LNCAP (cell line): ENCODE data around the gene RPGR.

Source experiments
- CTCF ChIP-seq: fragments of 450-650 bp; IDR thresholded peaks from 2 replicates; pipeline ENCODE4 v1.5.1; 2017; ENCODE audit warnings: mild to moderate bottlenecking

RPGR gene

GRCh38 chrX:38232079-38232686 is 95.1 kb downstream of the RPGR start:
- TF ChIP-seq CTCF: no peak

GRCh38 chrX:38225093-38225492 is 102.2 kb downstream of the RPGR start:
- TF ChIP-seq CTCF: no peak

- TF ChIP-seq CTCF: no peak
Observed at GRCh38 chrX:38224160-38224559, 103.1 kb downstream of the RPGR start.

GRCh38 chrX:38221391-38221929 is 105.8 kb downstream of the RPGR start:
- TF ChIP-seq CTCF: no peak

GRCh38 chrX:38220415-38221390 is 106.6 kb downstream of the RPGR start, which contains the start of gene SRPX:
SRPX (minus strand) TSS chrX:38220871; CDS start chrX:38220792, 79 bp downstream.
- no peak for TF ChIP-seq CTCF

GRCh38 chrX:38220024-38220414 is 107.3 kb downstream of the RPGR start:
- peak; percentile 34; the same call in 1 of the 2 replicates for TF ChIP-seq CTCF
